Measurements from ENCODE around the gene ARPC1A.
"Not testable (repeated sequence)": the region's sequence is repeated elsewhere in the genome, so short reads cannot be mapped to it uniquely, and the experiment has no call there.

Gene ARPC1A

GRCh38 chr7:99320371-99320770 is 5.3 kb upstream of the ARPC1A start:
- no peak for DNase-seq (ENCODE audit: low spot score)

- DNase-seq (ENCODE audit: low spot score) = not testable (repeated sequence)
These were observed 3.0 kb upstream of the ARPC1A start for GRCh38 chr7:99322659-99323058.

GRCh38 chr7:99324559-99324958 is 1.1 kb upstream of the ARPC1A start:
- DNase-seq (ENCODE audit: low spot score) = no peak

GRCh38 chr7:99325001-99325493 is 651 bp upstream of the ARPC1A start:
- DNase-seq (ENCODE audit: low spot score) = no peak

GRCh38 chr7:99326408-99326782 is 697 bp downstream of the ARPC1A start:
- DNase-seq (ENCODE audit: low spot score) = no peak

- not testable (repeated sequence) for DNase-seq (ENCODE audit: low spot score)
These were observed 4.7 kb downstream of the ARPC1A start for GRCh38 chr7:99330314-99330961.

- DNase-seq (ENCODE audit: low spot score) = no peak
These were observed 5.3 kb downstream of the ARPC1A start for GRCh38 chr7:99331002-99331401.

GRCh38 chr7:99339595-99339994 is 13.9 kb downstream of the ARPC1A start:
- no peak for DNase-seq (ENCODE audit: low spot score)

GRCh38 chr7:99340659-99341058 is 15.0 kb downstream of the ARPC1A start:
- DNase-seq (ENCODE audit: low spot score) = no peak

GRCh38 chr7:99344061-99344647 is 18.5 kb downstream of the ARPC1A start:
- no peak for DNase-seq (ENCODE audit: low spot score)

- DNase-seq (ENCODE audit: low spot score) = not testable (repeated sequence)
These were observed 24.9 kb downstream of the ARPC1A start for GRCh38 chr7:99350641-99351040.

GRCh38 chr7:99352247-99352646 is 26.5 kb downstream of the ARPC1A start:
- no peak for DNase-seq (ENCODE audit: low spot score)

- DNase-seq (ENCODE audit: low spot score) = no peak
These were observed 29.4 kb downstream of the ARPC1A start for GRCh38 chr7:99355098-99355497.

GRCh38 chr7:99357701-99358490 is 32.2 kb downstream of the ARPC1A start:
- DNase-seq (ENCODE audit: low spot score) = no peak

- DNase-seq (ENCODE audit: low spot score) = not testable (repeated sequence)
These were observed 32.8 kb downstream of the ARPC1A start for GRCh38 chr7:99358521-99358920.

- DNase-seq (ENCODE audit: low spot score) = no peak
These were observed 33.9 kb downstream of the ARPC1A start for GRCh38 chr7:99359465-99360154.

GRCh38 chr7:99362801-99363200 is 37.1 kb downstream of the ARPC1A start:
- no peak for DNase-seq (ENCODE audit: low spot score)

- no peak for DNase-seq (ENCODE audit: low spot score)
These were observed 37.6 kb downstream of the ARPC1A start for GRCh38 chr7:99363286-99363685.

- peak; percentile 28 for DNase-seq (ENCODE audit: low spot score)
These were observed 39.8 kb downstream of the ARPC1A start for GRCh38 chr7:99365318-99366141.

GRCh38 chr7:99366646-99367045 is 40.9 kb downstream of the ARPC1A start:
- no peak for DNase-seq (ENCODE audit: low spot score)

GRCh38 chr7:99368750-99369389 is 43.2 kb downstream of the ARPC1A start:
- no peak for DNase-seq (ENCODE audit: low spot score)

Data from SK-N-DZ (cell line).